HepG2 (cell line): ENCODE data around the gene CEP57L1.

Experiments used
- BRCA1 ChIP-seq: sonication (generic); formaldehyde crosslinking; IDR thresholded peaks from 2 replicates; pipeline ENCODE4 v1.4.0; 2020; ENCODE audit warnings: missing genetic modification reagents
- ISL2 ChIP-seq: sonication (generic); formaldehyde crosslinking; IDR thresholded peaks from 2 replicates; pipeline ENCODE4 v1.5.0; 2020; ENCODE audit warnings: missing genetic modification reagents
- MAX ChIP-seq: IDR thresholded peaks from 2 replicates; pipeline ENCODE4 v1.6.1; 2012; ENCODE audit warnings: inconsistent platforms
- MXI1 ChIP-seq: IDR thresholded peaks from 3 replicates; pipeline ENCODE4 v1.6.1; 2012; ENCODE audit warnings: low read depth, low read length, inconsistent platforms, borderline replicate concordance
- NCOR1 ChIP-seq: fragments of 200-600 bp; sonication (generic); IDR thresholded peaks from 2 replicates; pipeline ENCODE4 v1.7.0; 2017; ENCODE audit warnings: antibody characterized with exemption, low read length, borderline replicate concordance
- SNAPC5 ChIP-seq: sonication (generic); formaldehyde crosslinking; IDR thresholded peaks from 2 replicates; pipeline ENCODE4 v1.8.1; 2023; ENCODE audit warnings: mild to moderate bottlenecking, missing genetic modification reagents, borderline replicate concordance
- SUZ12 ChIP-seq: fragments of 150-350 bp; IDR thresholded peaks from 2 replicates; pipeline ENCODE4 v1.6.1; 2014; ENCODE audit warnings: low read depth, low read length
- TCF7L2 ChIP-seq: IDR thresholded peaks from 2 replicates; pipeline ENCODE4 v1.6.1; 2011; ENCODE audit warnings: mild to moderate bottlenecking, low read depth, low read length, moderate library complexity
- TEAD3 ChIP-seq: optimal IDR thresholded peaks from 2 replicates; pipeline ENCODE3; 2016; ENCODE audit warnings: borderline replicate concordance
- ZNF24 ChIP-seq: fragments of 450-650 bp; IDR thresholded peaks from 2 replicates; pipeline ENCODE4 v1.6.1; 2017; ENCODE audit warnings: antibody characterized with exemption, mild to moderate bottlenecking
- ZNF432 ChIP-seq: sonication (generic); formaldehyde crosslinking; IDR thresholded peaks from 2 replicates; pipeline ENCODE4 v1.5.0; 2020; ENCODE audit warnings: missing genetic modification reagents, mild to moderate bottlenecking, borderline replicate concordance
- TF ChIP-seq, protein P1 (sequence below): sonication (generic); formaldehyde crosslinking; IDR thresholded peaks from 2 replicates; pipeline ENCODE4 v1.5.0; 2020; ENCODE audit warnings: mild to moderate bottlenecking, missing genetic modification reagents, moderate library complexity

DNA sequence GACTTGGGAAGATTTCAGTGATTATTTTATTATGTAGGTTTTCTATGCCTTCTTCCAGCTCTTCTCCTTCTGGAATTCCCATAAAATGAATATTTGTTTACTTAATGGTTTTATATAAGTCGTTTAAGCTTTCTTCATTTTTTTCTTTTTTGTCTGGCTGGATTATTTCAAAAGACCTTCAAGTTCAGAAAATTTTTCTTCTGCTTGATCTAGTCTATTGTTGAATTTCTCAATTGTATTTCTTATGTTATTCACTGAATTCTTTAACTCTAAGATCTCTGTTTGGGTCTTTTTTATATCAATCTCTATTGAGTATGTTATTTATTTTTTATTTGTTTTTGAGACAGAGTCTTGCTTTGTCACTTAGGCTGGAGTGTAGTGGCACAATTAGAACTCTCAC lies 117.4 kb downstream of the CEP57L1 start:
- TF ChIP-seq TCF7L2 (no peak), MAX (no peak), TEAD3 (no peak), ISL2 (no peak), BRCA1 (CRISPR knock-in tag) (no peak), ZNF432 (no peak), MXI1 (no peak), ZNF24 (no peak), SUZ12 (no peak), NCOR1 (no peak), SNAPC5 (no peak)
- TF ChIP-seq, protein P1, sequence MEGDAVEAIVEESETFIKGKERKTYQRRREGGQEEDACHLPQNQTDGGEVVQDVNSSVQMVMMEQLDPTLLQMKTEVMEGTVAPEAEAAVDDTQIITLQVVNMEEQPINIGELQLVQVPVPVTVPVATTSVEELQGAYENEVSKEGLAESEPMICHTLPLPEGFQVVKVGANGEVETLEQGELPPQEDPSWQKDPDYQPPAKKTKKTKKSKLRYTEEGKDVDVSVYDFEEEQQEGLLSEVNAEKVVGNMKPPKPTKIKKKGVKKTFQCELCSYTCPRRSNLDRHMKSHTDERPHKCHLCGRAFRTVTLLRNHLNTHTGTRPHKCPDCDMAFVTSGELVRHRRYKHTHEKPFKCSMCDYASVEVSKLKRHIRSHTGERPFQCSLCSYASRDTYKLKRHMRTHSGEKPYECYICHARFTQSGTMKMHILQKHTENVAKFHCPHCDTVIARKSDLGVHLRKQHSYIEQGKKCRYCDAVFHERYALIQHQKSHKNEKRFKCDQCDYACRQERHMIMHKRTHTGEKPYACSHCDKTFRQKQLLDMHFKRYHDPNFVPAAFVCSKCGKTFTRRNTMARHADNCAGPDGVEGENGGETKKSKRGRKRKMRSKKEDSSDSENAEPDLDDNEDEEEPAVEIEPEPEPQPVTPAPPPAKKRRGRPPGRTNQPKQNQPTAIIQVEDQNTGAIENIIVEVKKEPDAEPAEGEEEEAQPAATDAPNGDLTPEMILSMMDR: no peak
